ENCODE results near the gene FFAR3. TPM values are rescaled to one million over a fixed set of nuclear protein-coding genes. Genes with fewer than 3 reads are reported as not detected.

Gene FFAR3
- total and polyA plus RNA-seq, 2 donors (not counting 3 experiments of a cell fraction or from before 2014, with no cell fraction given), result not detected

GRCh38 chr19:35340431-35340830, 17.8 kb upstream of the FFAR3 start:
- dilution Hi-C loops (cut with MboI; ENCODE audit: extremely low pct_ligation_motif_present, low sequenced_read_pairs), result no loop called here
- no peak overlapping the region for H3K4me2 ChIP-seq (ENCODE audit: insufficient read depth, low read length)
- POLR2A ChIA-PET, result no interaction called here
- H3K27ac ChIP-seq (ENCODE audit: insufficient read depth, low read depth, low read length), result no peak overlapping the region
- intact Hi-C loops (cut with micrococcal nuclease), result no loop called here
- TF ChIP-seq EZH2 (IDR thresholded peaks at IDR 0.05; ENCODE audit: borderline replicate concordance, low read depth, low read length, severe bottlenecking) (no peak), JUN (IDR thresholded peaks at IDR 0.05; ENCODE audit: borderline replicate concordance, insufficient read depth, insufficient read length, low read depth) (no peak), POLR2AphosphoS5 (IDR thresholded peaks at IDR 0.05; ENCODE audit: insufficient read depth, low read depth, low read length) (no peak), MYC (IDR thresholded peaks at IDR 0.05; ENCODE audit: low read depth, low read length) (no peak), POLR2A (IDR thresholded peaks at IDR 0.05; ENCODE audit: low read depth, low read length) (no peak), MAX (IDR thresholded peaks at IDR 0.05; ENCODE audit: insufficient read depth, insufficient read length) (no peak)
- FAIRE-seq, result no peak
- H3K4me3 ChIP-seq (replicated peaks in 1 of 3; ENCODE audit: insufficient read depth in 1 of 3, low read depth in 1 of 3, low read length in 3 of 3), result no peak overlapping the region
- no peaks in the 10 kb centered on the region for H3K9me3 ChIP-seq (replicated peaks; ENCODE audit: control insufficient read depth, insufficient read depth, low read length)
- no peaks in the 10 kb centered on the region for H3K27me3 ChIP-seq (ENCODE audit: control insufficient read depth in 2 of 2, insufficient read depth in 2 of 2, low read length in 2 of 2)
- CTCF ChIA-PET, result no interaction called here
- H3K9ac ChIP-seq (replicated peaks; ENCODE audit: extremely low read depth, insufficient read depth, low read length), result no peak overlapping the region
- H3K36me3 ChIP-seq (ENCODE audit: control insufficient read depth in 2 of 2, extremely low read depth in 1 of 2, insufficient read depth in 2 of 2, low read length in 2 of 2), result no peaks in the 10 kb centered on the region
- no peaks in the 10 kb centered on the region for H4K20me1 ChIP-seq (replicated peaks; ENCODE audit: control insufficient read depth, extremely low read depth, insufficient read depth, low read length)
- no peaks in the 10 kb centered on the region for H3K9me1 ChIP-seq (replicated peaks; ENCODE audit: control insufficient read depth, extremely low read depth, insufficient read depth, low read length)
- H3K4me1 ChIP-seq (ENCODE audit: control insufficient read depth, extremely low read depth, insufficient read depth, low read length), result no peaks in the 10 kb centered on the region
- no peaks in the 10 kb centered on the region for H3K79me2 ChIP-seq (ENCODE audit: control insufficient read depth, insufficient read depth, low read length)
- no peak overlapping the region for H2AFZ ChIP-seq (ENCODE audit: low read depth, low read length)
- BruUV-seq (replicated peaks), result no TSS peak
- DNase-seq (ENCODE audit: low read depth, low spot score), result no peak

- Histone ChIP-seq H3K9me1 (replicated peaks; ENCODE audit: control insufficient read depth, extremely low read depth, insufficient read depth, low read length) (no peaks in the 10 kb centered on the region), H3K4me3 (replicated peaks in 1 of 3; ENCODE audit: insufficient read depth in 1 of 3, low read depth in 1 of 3, low read length in 3 of 3) (no peak overlapping the region), H3K9me3 (replicated peaks; ENCODE audit: control insufficient read depth, insufficient read depth, low read length) (no peaks in the 10 kb centered on the region), H3K4me1 (ENCODE audit: control insufficient read depth, extremely low read depth, insufficient read depth, low read length) (no peaks in the 10 kb centered on the region), H3K36me3 (ENCODE audit: control insufficient read depth in 2 of 2, extremely low read depth in 1 of 2, insufficient read depth in 2 of 2, low read length in 2 of 2) (no peaks in the 10 kb centered on the region), H3K79me2 (ENCODE audit: control insufficient read depth, insufficient read depth, low read length) (no peaks in the 10 kb centered on the region), H3K9ac (replicated peaks; ENCODE audit: extremely low read depth, insufficient read depth, low read length) (no peak overlapping the region), H2AFZ (ENCODE audit: low read depth, low read length) (no peak overlapping the region), H3K4me2 (ENCODE audit: insufficient read depth, low read length) (no peak overlapping the region), H4K20me1 (replicated peaks; ENCODE audit: control insufficient read depth, extremely low read depth, insufficient read depth, low read length) (no peaks in the 10 kb centered on the region), H3K27ac (ENCODE audit: insufficient read depth, low read depth, low read length) (no peak overlapping the region), H3K27me3 (ENCODE audit: control insufficient read depth in 2 of 2, insufficient read depth in 2 of 2, low read length in 2 of 2) (no peaks in the 10 kb centered on the region)
- ChIA-PET CTCF (interaction anchor here (1.9 kb wide), 1 partner anchor 12 kb away, joined by 9 read pairs; no protein-coding TSS in a partner anchor), POLR2A (no interaction called here)
- BruUV-seq (replicated peaks), result no TSS peak
- no peak for FAIRE-seq
- TF ChIP-seq POLR2AphosphoS5 (IDR thresholded peaks at IDR 0.05; ENCODE audit: insufficient read depth, low read depth, low read length), result no peak
- no peak for TF ChIP-seq FOS (IDR thresholded peaks at IDR 0.05; ENCODE audit: borderline replicate concordance, insufficient read depth, low read length)
- no peak for TF ChIP-seq JUN (IDR thresholded peaks at IDR 0.05; ENCODE audit: borderline replicate concordance, insufficient read depth, insufficient read length, low read depth)
- no peak for TF ChIP-seq EZH2 (IDR thresholded peaks at IDR 0.05; ENCODE audit: borderline replicate concordance, low read depth, low read length, severe bottlenecking)
- no peak for TF ChIP-seq MYC (IDR thresholded peaks at IDR 0.05; ENCODE audit: low read depth, low read length)
- no peak for TF ChIP-seq MAX (IDR thresholded peaks at IDR 0.05; ENCODE audit: insufficient read depth, insufficient read length)
- TF ChIP-seq GATA2 (IDR thresholded peaks at IDR 0.05; ENCODE audit: insufficient read depth, insufficient read length, low read depth, low read length), result no peak
- TF ChIP-seq POLR2A (IDR thresholded peaks at IDR 0.05; ENCODE audit: low read depth, low read length), result no peak
- no peak for TF ChIP-seq CTCF (IDR thresholded peaks at IDR 0.05; ENCODE audit: extremely low read depth in 1 of 2, insufficient read depth in 1 of 2, low read depth in 1 of 2, low read length in 2 of 2)
- intact Hi-C loops (cut with micrococcal nuclease) (no loop called here), dilution Hi-C loops (cut with MboI; ENCODE audit: extremely low pct_ligation_motif_present, low sequenced_read_pairs) (no loop called here)
- DNase-seq (ENCODE audit: low read depth, low spot score), result no peak
Observed at GRCh38 chr19:35341006-35341405, 17.3 kb upstream of the FFAR3 start.

Data from endothelial cell of umbilical vein (primary cell).